GM23338 (cell line): ENCODE results near the gene FKBP8. TPM values are rescaled to one million over a fixed set of nuclear protein-coding genes. Genes with fewer than 3 reads are reported as not detected.

ENCODE experiments used
- ATAC-seq: fragments of 200-7000 bp; cut with Tn5 transposase; 3 replicates; pipeline ENCODE4 v1.9.1; 2020
- DNase-seq: peaks from one replicate; pipeline ENCODE4 v3.0.0-alpha.2; 2015; ENCODE audit warnings: low spot score
- H2AFZ ChIP-seq: fragments of 200-600 bp; sonication (generic); 2 replicates; pipeline ENCODE4 v1.8.0; 2016; ENCODE audit warnings: antibody characterized with exemption, mild to moderate bottlenecking, moderate library complexity
- H3F3A ChIP-seq: fragments of 200-600 bp; sonication (generic); replicated peaks from 2 replicates; pipeline ENCODE4 v1.8.0; 2017; ENCODE audit warnings: antibody characterized with exemption, mixed run types, low read depth
- H3K27ac ChIP-seq: fragments of 200-600 bp; sonication (generic); 2 replicates; pipeline ENCODE4 v1.6.1; 2016; ENCODE audit warnings: low read depth
- H3K27me3 ChIP-seq: fragments of 200-600 bp; sonication (generic); 2 replicates; pipeline ENCODE4 v1.8.0; 2016; ENCODE audit warnings: mild to moderate bottlenecking, mixed run types, moderate library complexity; ENCODE audit not compliant: insufficient read depth
- H3K36me3 ChIP-seq: fragments of 200-600 bp; sonication (generic); 2 replicates; pipeline ENCODE4 v1.8.0; 2016; ENCODE audit warnings: mild to moderate bottlenecking; ENCODE audit not compliant: insufficient read depth
- H3K4me1 ChIP-seq: fragments of 200-600 bp; sonication (generic); 2 replicates; pipeline ENCODE4 v1.8.0; 2016; ENCODE audit warnings: mild to moderate bottlenecking, moderate library complexity; ENCODE audit not compliant: insufficient read depth
- H3K4me2 ChIP-seq: fragments of 200-600 bp; sonication (generic); 2 replicates; pipeline ENCODE4 v1.7.1; 2017; ENCODE audit warnings: mixed run types
- H3K4me3 ChIP-seq: fragments of 200-600 bp; sonication (generic); 2 replicates; pipeline ENCODE4 v1.6.1; 2016; ENCODE audit warnings: mixed run types
- H3K79me2 ChIP-seq: fragments of 200-600 bp; sonication (generic); replicated peaks from 2 replicates; pipeline ENCODE4 v1.8.0; 2017; ENCODE audit warnings: mild to moderate bottlenecking; ENCODE audit not compliant: insufficient read depth
- H3K9me2 ChIP-seq: fragments of 200-600 bp; sonication (generic); 2 replicates; pipeline ENCODE4 v1.8.0; 2017; ENCODE audit not compliant: insufficient read depth
- H4K20me1 ChIP-seq: fragments of 200-600 bp; sonication (generic); replicated peaks from 2 replicates; pipeline ENCODE4 v1.8.0; 2017; ENCODE audit warnings: mild to moderate bottlenecking; ENCODE audit not compliant: insufficient read depth
- H3K27ac Mint-ChIP-seq: 2 replicates; pipeline ENCODE4 v1.8.0; 2020; ENCODE audit warnings: inconsistent platforms, mild to moderate bottlenecking, moderate library complexity, mixed read lengths
- H3K27me3 Mint-ChIP-seq: 3 replicates; pipeline ENCODE4 v1.8.0; 2022; ENCODE audit warnings: low read depth, mild to moderate bottlenecking, moderate library complexity, mixed read lengths, inconsistent platforms; ENCODE audit not compliant: insufficient read depth, poor library complexity
- H3K36me3 Mint-ChIP-seq: 3 replicates; pipeline ENCODE4 v1.8.0; 2021; ENCODE audit warnings: low read depth, mild to moderate bottlenecking, inconsistent platforms, moderate library complexity, mixed read lengths
- H3K4me1 Mint-ChIP-seq: 3 replicates; pipeline ENCODE4 v1.8.0; 2020; ENCODE audit warnings: mild to moderate bottlenecking, inconsistent platforms, mixed read lengths
- H3K4me3 Mint-ChIP-seq: 3 replicates; pipeline ENCODE4 v1.8.0; 2021; ENCODE audit warnings: moderate library complexity, mild to moderate bottlenecking, inconsistent platforms, mixed read lengths
- H3K9me3 Mint-ChIP-seq: 3 replicates; pipeline ENCODE4 v1.8.0; 2020; ENCODE audit warnings: moderate library complexity, mild to moderate bottlenecking, inconsistent platforms, mixed read lengths
- CREB1 ChIP-seq: fragments of 250-450 bp; sonication (Bioruptor Pico); IDR thresholded peaks from 2 replicates; pipeline ENCODE4 v1.5.0; 2020; ENCODE audit warnings: low read depth, mild to moderate bottlenecking, moderate library complexity
- EZH2 ChIP-seq: fragments of 200-600 bp; sonication (generic); IDR thresholded peaks from one replicate; pipeline ENCODE4 v1.8.0; 2017; ENCODE audit warnings: antibody characterized with exemption, mild to moderate bottlenecking, low read depth; ENCODE audit not compliant: unreplicated experiment
- EZH2phosphoT487 ChIP-seq: fragments of 200-600 bp; sonication (generic); IDR thresholded peaks from one replicate; pipeline ENCODE4 v1.8.1; 2018; ENCODE audit warnings: antibody characterized with exemption; ENCODE audit not compliant: unreplicated experiment
- JUNB ChIP-seq: IDR thresholded peaks from one replicate; pipeline ENCODE4 v1.6.1; 2016; ENCODE audit warnings: antibody characterized with exemption; ENCODE audit not compliant: unreplicated experiment
- POLR2AphosphoS5 ChIP-seq: IDR thresholded peaks from 2 replicates; pipeline ENCODE4 v1.6.1; 2016; ENCODE audit warnings: antibody characterized with exemption, low read depth
- STAT1 ChIP-seq: IDR thresholded peaks from one replicate; pipeline ENCODE4 v1.6.1; 2016; ENCODE audit warnings: antibody characterized with exemption; ENCODE audit not compliant: unreplicated experiment
- ZNF114 ChIP-seq: fragments of 250-450 bp; sonication (Bioruptor Pico); IDR thresholded peaks from 2 replicates; pipeline ENCODE4 v1.5.0; 2020; ENCODE audit warnings: mild to moderate bottlenecking, moderate library complexity
- ZNF331 ChIP-seq: fragments of 250-450 bp; sonication (Bioruptor Pico); IDR thresholded peaks from 2 replicates; pipeline ENCODE4 v1.5.0; 2020; ENCODE audit warnings: low read depth, mild to moderate bottlenecking, moderate library complexity
- polyA plus RNA-seq: library from polyadenylated mRNA; unstranded; fragments of >200 nt; fragmentation: Nextera tagmentation; extraction: Ambion mirVana; gene quantifications from 2 replicates; pipeline ENCODE4 v1.2.1, GENCODE V29; 2016
- total RNA-seq: library from RNA; depleted of rRNA; stranded (reverse); fragments of >200 nt; shearing (Covaris generic); gene quantifications from 2 replicates; pipeline ENCODE4 v1.2.3, GENCODE V29; 2014
- TF ChIP-seq, protein P1 (sequence below), 2 experiments: fragments of 200-600 bp in 1 of 2; sonication (generic) in 1 of 2; conservative IDR thresholded peaks; 2 replicates each; pipeline versions ENCODE4 v1.5.1 to v1.6.1; 2016 to 2017; ENCODE audit warnings: antibody characterized with exemption in 2 of 2, low read depth in 2 of 2, mild to moderate bottlenecking in 2 of 2, moderate library complexity in 1 of 2
- TF ChIP-seq, protein P2 (sequence below): fragments of 250-450 bp; sonication (Bioruptor Pico); IDR thresholded peaks from 2 replicates; pipeline ENCODE4 v1.5.0; 2020; ENCODE audit warnings: mild to moderate bottlenecking, moderate library complexity
- TF ChIP-seq, protein P3 (sequence below): IDR thresholded peaks from one replicate; pipeline ENCODE4 v1.6.1; 2018; ENCODE audit warnings: antibody characterized with exemption; ENCODE audit not compliant: unreplicated experiment
- TF ChIP-seq, protein P4 (sequence below): IDR thresholded peaks from 2 replicates; pipeline ENCODE4 v1.6.1; 2016; ENCODE audit warnings: antibody characterized with exemption

Gene FKBP8
- total and polyA plus RNA-seq, 2 experiments from 2014 or later: 158 to 367 TPM

DNA sequence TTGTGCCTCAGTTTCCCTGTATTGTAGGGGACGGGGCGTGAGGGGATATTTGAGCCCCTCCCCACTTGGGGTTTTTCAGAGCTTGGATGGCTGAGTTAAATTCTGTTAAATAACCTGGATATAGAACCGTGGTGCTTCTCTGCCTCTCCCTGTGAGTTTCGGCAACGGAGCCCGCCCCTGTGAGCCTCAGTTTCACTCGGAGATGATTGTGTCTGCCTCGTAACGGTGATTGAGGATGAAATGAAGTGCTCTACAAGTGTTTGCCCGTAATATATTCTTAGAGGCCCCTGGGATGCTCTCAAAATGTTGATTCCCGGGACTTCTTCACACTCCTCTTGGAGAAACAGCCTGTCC, 14.8 kb upstream of the FKBP8 start:
- peak overlapping the region; percentile 35 for H3K27ac ChIP-seq

More for the DNA sequence above, 14.8 kb upstream of the FKBP8 start:
- Histone ChIP-seq H3K9me2 (no peaks in the 10 kb centered on the region), H3K4me3 (peak overlapping the region; percentile 79), H3K4me1 (0 out of 2 replicates have a peak, but pooled peaks cover 8% of the 10 kb centered on the region), H2AFZ (peak overlapping the region; percentile 80), H4K20me1 (peaks cover 7% of the 10 kb centered on the region), H3K79me2 (peaks cover 33% of the 10 kb centered on the region), H3K36me3 (no peaks in the 10 kb centered on the region), H3K4me2 (peak overlapping the region; percentile 94), H3K27me3 (no peaks in the 10 kb centered on the region), H3F3A (peaks cover 11% of the 10 kb centered on the region; the same call in 1 of the 2 replicates)
- Mint-ChIP-seq H3K36me3 (peaks cover 14% of the 10 kb centered on the region; the same call in 2 of the 3 replicates), H3K9me3 (no peaks in the 10 kb centered on the region), H3K4me1 (peaks cover 8% of the 10 kb centered on the region; the same call in 2 of the 3 replicates), H3K4me3 (peak overlapping the region; percentile 91), H3K27me3 (peaks cover 13% of the 10 kb centered on the region), H3K27ac (peak overlapping the region; percentile 64)
- peak; percentile 16 for ATAC-seq
- TF ChIP-seq ZNF114 (CRISPR knock-in tag) (no peak), ZNF331 (CRISPR knock-in tag) (no peak), EZH2 (no peak), JUNB (no peak), POLR2AphosphoS5 (no peak), CREB1 (CRISPR knock-in tag) (no peak), EZH2phosphoT487 (no peak), STAT1 (no peak)
- TF ChIP-seq, protein P1, sequence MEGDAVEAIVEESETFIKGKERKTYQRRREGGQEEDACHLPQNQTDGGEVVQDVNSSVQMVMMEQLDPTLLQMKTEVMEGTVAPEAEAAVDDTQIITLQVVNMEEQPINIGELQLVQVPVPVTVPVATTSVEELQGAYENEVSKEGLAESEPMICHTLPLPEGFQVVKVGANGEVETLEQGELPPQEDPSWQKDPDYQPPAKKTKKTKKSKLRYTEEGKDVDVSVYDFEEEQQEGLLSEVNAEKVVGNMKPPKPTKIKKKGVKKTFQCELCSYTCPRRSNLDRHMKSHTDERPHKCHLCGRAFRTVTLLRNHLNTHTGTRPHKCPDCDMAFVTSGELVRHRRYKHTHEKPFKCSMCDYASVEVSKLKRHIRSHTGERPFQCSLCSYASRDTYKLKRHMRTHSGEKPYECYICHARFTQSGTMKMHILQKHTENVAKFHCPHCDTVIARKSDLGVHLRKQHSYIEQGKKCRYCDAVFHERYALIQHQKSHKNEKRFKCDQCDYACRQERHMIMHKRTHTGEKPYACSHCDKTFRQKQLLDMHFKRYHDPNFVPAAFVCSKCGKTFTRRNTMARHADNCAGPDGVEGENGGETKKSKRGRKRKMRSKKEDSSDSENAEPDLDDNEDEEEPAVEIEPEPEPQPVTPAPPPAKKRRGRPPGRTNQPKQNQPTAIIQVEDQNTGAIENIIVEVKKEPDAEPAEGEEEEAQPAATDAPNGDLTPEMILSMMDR (conservative IDR thresholded peaks at IDR 0.05; ENCODE audit: low read depth in 2 of 2): no peak
- TF ChIP-seq, protein P2, sequence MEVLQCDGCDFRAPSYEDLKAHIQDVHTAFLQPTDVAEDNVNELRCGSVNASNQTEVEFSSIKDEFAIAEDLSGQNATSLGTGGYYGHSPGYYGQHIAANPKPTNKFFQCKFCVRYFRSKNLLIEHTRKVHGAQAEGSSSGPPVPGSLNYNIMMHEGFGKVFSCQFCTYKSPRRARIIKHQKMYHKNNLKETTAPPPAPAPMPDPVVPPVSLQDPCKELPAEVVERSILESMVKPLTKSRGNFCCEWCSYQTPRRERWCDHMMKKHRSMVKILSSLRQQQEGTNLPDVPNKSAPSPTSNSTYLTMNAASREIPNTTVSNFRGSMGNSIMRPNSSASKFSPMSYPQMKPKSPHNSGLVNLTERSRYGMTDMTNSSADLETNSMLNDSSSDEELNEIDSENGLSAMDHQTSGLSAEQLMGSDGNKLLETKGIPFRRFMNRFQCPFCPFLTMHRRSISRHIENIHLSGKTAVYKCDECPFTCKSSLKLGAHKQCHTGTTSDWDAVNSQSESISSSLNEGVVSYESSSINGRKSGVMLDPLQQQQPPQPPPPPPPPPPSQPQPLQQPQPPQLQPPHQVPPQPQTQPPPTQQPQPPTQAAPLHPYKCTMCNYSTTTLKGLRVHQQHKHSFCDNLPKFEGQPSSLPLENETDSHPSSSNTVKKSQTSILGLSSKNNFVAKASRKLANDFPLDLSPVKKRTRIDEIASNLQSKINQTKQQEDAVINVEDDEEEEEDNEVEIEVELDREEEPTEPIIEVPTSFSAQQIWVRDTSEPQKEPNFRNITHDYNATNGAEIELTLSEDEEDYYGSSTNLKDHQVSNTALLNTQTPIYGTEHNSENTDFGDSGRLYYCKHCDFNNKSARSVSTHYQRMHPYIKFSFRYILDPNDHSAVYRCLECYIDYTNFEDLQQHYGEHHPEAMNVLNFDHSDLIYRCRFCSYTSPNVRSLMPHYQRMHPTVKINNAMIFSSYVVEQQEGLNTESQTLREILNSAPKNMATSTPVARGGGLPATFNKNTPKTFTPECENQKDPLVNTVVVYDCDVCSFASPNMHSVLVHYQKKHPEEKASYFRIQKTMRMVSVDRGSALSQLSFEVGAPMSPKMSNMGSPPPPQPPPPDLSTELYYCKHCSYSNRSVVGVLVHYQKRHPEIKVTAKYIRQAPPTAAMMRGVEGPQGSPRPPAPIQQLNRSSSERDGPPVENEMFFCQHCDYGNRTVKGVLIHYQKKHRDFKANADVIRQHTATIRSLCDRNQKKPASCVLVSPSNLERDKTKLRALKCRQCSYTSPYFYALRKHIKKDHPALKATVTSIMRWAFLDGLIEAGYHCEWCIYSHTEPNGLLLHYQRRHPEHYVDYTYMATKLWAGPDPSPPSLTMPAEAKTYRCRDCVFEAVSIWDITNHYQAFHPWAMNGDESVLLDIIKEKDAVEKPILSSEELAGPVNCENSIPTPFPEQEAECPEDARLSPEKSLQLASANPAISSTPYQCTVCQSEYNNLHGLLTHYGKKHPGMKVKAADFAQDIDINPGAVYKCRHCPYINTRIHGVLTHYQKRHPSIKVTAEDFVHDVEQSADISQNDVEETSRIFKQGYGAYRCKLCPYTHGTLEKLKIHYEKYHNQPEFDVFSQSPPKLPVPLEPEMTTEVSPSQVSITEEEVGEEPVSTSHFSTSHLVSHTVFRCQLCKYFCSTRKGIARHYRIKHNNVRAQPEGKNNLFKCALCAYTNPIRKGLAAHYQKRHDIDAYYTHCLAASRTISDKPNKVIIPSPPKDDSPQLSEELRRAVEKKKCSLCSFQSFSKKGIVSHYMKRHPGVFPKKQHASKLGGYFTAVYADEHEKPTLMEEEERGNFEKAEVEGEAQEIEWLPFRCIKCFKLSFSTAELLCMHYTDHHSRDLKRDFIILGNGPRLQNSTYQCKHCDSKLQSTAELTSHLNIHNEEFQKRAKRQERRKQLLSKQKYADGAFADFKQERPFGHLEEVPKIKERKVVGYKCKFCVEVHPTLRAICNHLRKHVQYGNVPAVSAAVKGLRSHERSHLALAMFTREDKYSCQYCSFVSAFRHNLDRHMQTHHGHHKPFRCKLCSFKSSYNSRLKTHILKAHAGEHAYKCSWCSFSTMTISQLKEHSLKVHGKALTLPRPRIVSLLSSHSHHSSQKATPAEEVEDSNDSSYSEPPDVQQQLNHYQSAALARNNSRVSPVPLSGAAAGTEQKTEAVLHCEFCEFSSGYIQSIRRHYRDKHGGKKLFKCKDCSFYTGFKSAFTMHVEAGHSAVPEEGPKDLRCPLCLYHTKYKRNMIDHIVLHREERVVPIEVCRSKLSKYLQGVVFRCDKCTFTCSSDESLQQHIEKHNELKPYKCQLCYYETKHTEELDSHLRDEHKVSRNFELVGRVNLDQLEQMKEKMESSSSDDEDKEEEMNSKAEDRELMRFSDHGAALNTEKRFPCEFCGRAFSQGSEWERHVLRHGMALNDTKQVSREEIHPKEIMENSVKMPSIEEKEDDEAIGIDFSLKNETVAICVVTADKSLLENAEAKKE (CRISPR knock-in tag): no peak
- TF ChIP-seq, protein P3, sequence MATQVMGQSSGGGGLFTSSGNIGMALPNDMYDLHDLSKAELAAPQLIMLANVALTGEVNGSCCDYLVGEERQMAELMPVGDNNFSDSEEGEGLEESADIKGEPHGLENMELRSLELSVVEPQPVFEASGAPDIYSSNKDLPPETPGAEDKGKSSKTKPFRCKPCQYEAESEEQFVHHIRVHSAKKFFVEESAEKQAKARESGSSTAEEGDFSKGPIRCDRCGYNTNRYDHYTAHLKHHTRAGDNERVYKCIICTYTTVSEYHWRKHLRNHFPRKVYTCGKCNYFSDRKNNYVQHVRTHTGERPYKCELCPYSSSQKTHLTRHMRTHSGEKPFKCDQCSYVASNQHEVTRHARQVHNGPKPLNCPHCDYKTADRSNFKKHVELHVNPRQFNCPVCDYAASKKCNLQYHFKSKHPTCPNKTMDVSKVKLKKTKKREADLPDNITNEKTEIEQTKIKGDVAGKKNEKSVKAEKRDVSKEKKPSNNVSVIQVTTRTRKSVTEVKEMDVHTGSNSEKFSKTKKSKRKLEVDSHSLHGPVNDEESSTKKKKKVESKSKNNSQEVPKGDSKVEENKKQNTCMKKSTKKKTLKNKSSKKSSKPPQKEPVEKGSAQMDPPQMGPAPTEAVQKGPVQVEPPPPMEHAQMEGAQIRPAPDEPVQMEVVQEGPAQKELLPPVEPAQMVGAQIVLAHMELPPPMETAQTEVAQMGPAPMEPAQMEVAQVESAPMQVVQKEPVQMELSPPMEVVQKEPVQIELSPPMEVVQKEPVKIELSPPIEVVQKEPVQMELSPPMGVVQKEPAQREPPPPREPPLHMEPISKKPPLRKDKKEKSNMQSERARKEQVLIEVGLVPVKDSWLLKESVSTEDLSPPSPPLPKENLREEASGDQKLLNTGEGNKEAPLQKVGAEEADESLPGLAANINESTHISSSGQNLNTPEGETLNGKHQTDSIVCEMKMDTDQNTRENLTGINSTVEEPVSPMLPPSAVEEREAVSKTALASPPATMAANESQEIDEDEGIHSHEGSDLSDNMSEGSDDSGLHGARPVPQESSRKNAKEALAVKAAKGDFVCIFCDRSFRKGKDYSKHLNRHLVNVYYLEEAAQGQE: no peak
- TF ChIP-seq, protein P4, sequence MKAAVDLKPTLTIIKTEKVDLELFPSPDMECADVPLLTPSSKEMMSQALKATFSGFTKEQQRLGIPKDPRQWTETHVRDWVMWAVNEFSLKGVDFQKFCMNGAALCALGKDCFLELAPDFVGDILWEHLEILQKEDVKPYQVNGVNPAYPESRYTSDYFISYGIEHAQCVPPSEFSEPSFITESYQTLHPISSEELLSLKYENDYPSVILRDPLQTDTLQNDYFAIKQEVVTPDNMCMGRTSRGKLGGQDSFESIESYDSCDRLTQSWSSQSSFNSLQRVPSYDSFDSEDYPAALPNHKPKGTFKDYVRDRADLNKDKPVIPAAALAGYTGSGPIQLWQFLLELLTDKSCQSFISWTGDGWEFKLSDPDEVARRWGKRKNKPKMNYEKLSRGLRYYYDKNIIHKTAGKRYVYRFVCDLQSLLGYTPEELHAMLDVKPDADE: no peak
- no peak for DNase-seq
